ENCODE results near the gene HSF5. TPM values are rescaled to one million over a fixed set of nuclear protein-coding genes. Genes with fewer than 3 reads are reported as not detected.

The HSF5 gene
- total RNA-seq, 2 experiments from 2014 or later, result 0.22 TPM; not detected in 1

GRCh38 chr17:58533616-58534188 lies 45.5 kb upstream of the HSF5 start:
- Histone ChIP-seq H3K9me3 (ENCODE audit: low read length) (no peaks in the 10 kb centered on the region), H3K9me2 (ENCODE audit: insufficient read depth, low read length) (no peaks in the 10 kb centered on the region), H2AFZ (ENCODE audit: low read length) (no peak overlapping the region), H3K4me2 (ENCODE audit: low read length) (no peak overlapping the region), H3K4me1 (ENCODE audit: insufficient read depth, low read length, poor library complexity, severe bottlenecking) (no peaks in the 10 kb centered on the region), H3K79me2 (ENCODE audit: insufficient read depth, low read depth, low read length) (no peaks in the 10 kb centered on the region), H3K4me3 (ENCODE audit: low read depth, low read length, poor library complexity, severe bottlenecking) (no peak overlapping the region), H3K27ac (ENCODE audit: low read depth, low read length, poor library complexity, severe bottlenecking) (no peak overlapping the region), H4K20me1 (ENCODE audit: insufficient read depth, low read length) (no peaks in the 10 kb centered on the region), H3K36me3 (ENCODE audit: insufficient read depth, low read length) (no peaks in the 10 kb centered on the region)
- CTCF ChIA-PET (ENCODE audit: unreplicated experiment), result interaction anchor here (0.6 kb wide), 1 partner anchor 12 kb away, joined by 4 read pairs; no protein-coding TSS in a partner anchor
- TF ChIP-seq EZH2phosphoT487 (IDR thresholded peaks at IDR 0.05; ENCODE audit: borderline replicate concordance, low read depth, low read length), result no peak
- TF ChIP-seq CTCF (conservative IDR thresholded peaks at IDR 0.05; ENCODE audit: low read length), result no peak
- no TSS peak for BruUV-seq (replicated peaks)
- DNase-seq (ENCODE audit: low spot score), result no peak
- POLR2A ChIA-PET, result interaction anchor here (0.6 to 1.1 kb wide), 2 partner anchors 15 to 1404 kb away, joined by 4 to 6 read pairs; no protein-coding TSS in a partner anchor
- intact Hi-C loops (cut with micrococcal nuclease; ENCODE audit: unreplicated experiment), result no loop called here

DNA sequence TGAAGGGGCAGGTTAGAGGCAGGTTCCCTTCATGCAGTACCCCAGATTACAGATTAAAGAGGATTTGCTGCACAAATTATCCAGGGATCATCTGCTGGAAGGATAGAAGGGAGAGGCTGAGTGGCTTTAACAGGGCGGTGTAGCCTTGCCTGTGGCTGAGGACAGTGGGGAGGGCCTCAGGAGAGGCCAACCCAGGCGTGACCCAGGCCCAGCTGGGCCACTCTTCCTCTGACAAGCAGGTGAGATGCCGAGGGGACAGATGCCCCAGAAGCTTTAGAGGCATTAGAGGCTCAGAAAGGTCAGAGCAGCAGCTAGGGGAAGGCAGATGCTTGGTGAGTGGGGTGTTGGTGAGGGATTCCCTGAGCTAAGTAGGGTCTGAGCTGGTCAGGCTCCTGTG lies 44.3 kb upstream of the HSF5 start:
- TF ChIP-seq CTCF (conservative IDR thresholded peaks at IDR 0.05; ENCODE audit: low read length) (no peak), EZH2phosphoT487 (IDR thresholded peaks at IDR 0.05; ENCODE audit: borderline replicate concordance, low read depth, low read length) (no peak)
- BruUV-seq (replicated peaks), result no TSS peak
- H3K4me3 ChIP-seq (ENCODE audit: low read depth, low read length, poor library complexity, severe bottlenecking), result no peak overlapping the region
- intact Hi-C loops (cut with micrococcal nuclease; ENCODE audit: unreplicated experiment), result no loop called here
- no peaks in the 10 kb centered on the region for H3K79me2 ChIP-seq (ENCODE audit: insufficient read depth, low read depth, low read length)
- H3K4me1 ChIP-seq (ENCODE audit: insufficient read depth, low read length, poor library complexity, severe bottlenecking), result no peaks in the 10 kb centered on the region
- DNase-seq (ENCODE audit: low spot score), result no peak
- no peak overlapping the region for H3K27ac ChIP-seq (ENCODE audit: low read depth, low read length, poor library complexity, severe bottlenecking)
- CTCF ChIA-PET (ENCODE audit: unreplicated experiment), result no interaction called here
- H3K36me3 ChIP-seq (ENCODE audit: insufficient read depth, low read length), result no peaks in the 10 kb centered on the region
- no peak overlapping the region for H2AFZ ChIP-seq (ENCODE audit: low read length)
- H3K4me2 ChIP-seq (ENCODE audit: low read length), result peak overlapping the region; percentile 57; the same call in 1 of the 2 replicates
- H3K9me3 ChIP-seq (ENCODE audit: low read length), result no peaks in the 10 kb centered on the region
- H4K20me1 ChIP-seq (ENCODE audit: insufficient read depth, low read length), result no peaks in the 10 kb centered on the region
- POLR2A ChIA-PET, result interaction anchor here (0.5 to 1.3 kb wide), 2 partner anchors 46 to 50 kb away, joined by 3 to 6 read pairs; no protein-coding TSS in a partner anchor
- H3K9me2 ChIP-seq (ENCODE audit: insufficient read depth, low read length), result no peaks in the 10 kb centered on the region
